Activated CD4-positive, alpha-beta T cell treated with anti-CD3 and anti-CD28 coated beads, Interleukin-2, amount 10 ng/mL, durations not matched to agents 7 days and 5 days (primary cell): ENCODE measurements around the gene ARMH3. TPM values are rescaled to one million over a fixed set of nuclear protein-coding genes. Genes with fewer than 3 reads are reported as not detected.

Experiments
- CTCF ChIA-PET: fragments of 350-600 bp; sonication (Branson Sonifier 250); formaldehyde crosslinking; loops from one replicate; lab custom pipeline; 2021; ENCODE audit warnings: antibody characterized with exemption; lab: Charles Lee
- POLR2A ChIA-PET: fragments of 350-600 bp; sonication (Branson Sonifier 250); formaldehyde crosslinking; loops from one replicate; lab custom pipeline; 2021; ENCODE audit warnings: antibody characterized with exemption; lab: Charles Lee
- DNase-seq: peaks from one replicate; pipeline ENCODE4 v3.0.0-alpha.2; 2020
- H3K27ac Mint-ChIP-seq: one replicate; pipeline ENCODE4 v1.8.0; 2021; ENCODE audit warnings: mild to moderate bottlenecking, moderate library complexity, mixed read lengths
- H3K27me3 Mint-ChIP-seq: one replicate; pipeline ENCODE4 v1.8.0; 2021; ENCODE audit warnings: mixed read lengths
- H3K36me3 Mint-ChIP-seq: one replicate; pipeline ENCODE4 v1.8.0; 2021; ENCODE audit warnings: low read depth, mixed read lengths
- H3K4me1 Mint-ChIP-seq: one replicate; pipeline ENCODE4 v1.8.0; 2021; ENCODE audit warnings: mixed read lengths
- H3K4me3 Mint-ChIP-seq: one replicate; pipeline ENCODE4 v1.8.0; 2021; ENCODE audit warnings: mild to moderate bottlenecking, moderate library complexity, mixed read lengths
- H3K9me3 Mint-ChIP-seq: one replicate; pipeline ENCODE4 v1.8.0; 2021; ENCODE audit warnings: mixed read lengths
- total RNA-seq, 2 experiments: library from RNA; stranded (reverse); gene quantifications; one replicate each; pipeline ENCODE4 v1.2.3, GENCODE V29; 2021

ARMH3 gene
- total RNA-seq, 2 experiments from 2014 or later: 22.1 to 23.6 TPM

DNA sequence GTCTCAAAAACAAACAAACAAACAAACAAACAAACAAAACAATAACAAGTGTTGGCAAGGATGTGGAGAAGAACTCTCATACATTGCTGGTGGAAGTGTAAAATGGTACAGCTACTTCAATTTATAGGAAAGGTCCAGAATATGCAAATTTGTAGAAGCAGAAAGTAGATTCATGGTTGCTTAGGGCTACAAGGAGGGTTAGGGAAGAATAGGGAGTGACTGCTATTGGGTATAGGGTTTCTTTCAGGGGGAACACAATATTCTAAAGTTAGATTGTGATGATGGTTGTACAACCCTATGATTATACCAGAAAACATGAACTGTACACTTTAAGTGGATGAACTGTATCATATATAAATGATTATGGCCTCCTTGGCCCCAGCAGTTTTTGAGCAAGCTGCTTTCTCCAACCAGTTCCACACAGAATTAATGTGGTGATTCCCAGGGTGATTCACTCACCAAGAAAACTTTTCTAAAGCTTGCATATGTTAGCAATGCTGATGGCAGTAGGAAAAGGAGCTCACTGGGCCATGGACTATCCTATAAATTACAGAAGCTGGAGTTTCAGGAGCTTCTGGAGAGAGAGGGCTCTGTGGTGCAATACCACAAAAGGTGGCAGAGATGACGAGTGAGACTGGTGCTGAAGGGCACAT is 159.6 kb downstream of the ARMH3 start:
- Mint-ChIP-seq H3K4me3 (no peak overlapping the region), H3K36me3 (no peaks in the 10 kb centered on the region), H3K27ac (no peak overlapping the region), H3K27me3 (no peaks in the 10 kb centered on the region), H3K4me1 (no peaks in the 10 kb centered on the region), H3K9me3 (no peaks in the 10 kb centered on the region)
- no peak for DNase-seq
- POLR2A ChIA-PET: no interaction called here
- CTCF ChIA-PET: interaction anchor here (1.4 kb wide), 1 partner anchor 8 kb away, joined by 6 read pairs; no protein-coding TSS in a partner anchor

DNA sequence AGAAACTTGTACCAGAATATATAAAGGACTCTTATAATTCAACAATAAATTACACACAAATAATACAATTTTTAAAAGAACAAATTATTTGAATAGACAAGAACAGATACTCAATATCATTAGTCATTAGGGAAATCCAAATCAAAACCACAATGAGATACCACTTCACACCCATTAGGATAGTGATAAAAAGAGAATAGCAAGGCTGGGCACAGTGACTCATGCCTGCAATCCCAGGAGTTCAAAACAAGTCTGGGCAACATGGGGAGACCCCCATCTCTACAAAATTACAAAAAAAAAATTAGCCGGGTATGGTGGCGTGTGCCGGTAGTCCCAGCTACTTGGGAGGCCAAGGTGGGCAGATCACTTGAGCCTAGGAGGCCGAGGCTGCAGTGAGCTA is 160.2 kb downstream of the ARMH3 start:
- Mint-ChIP-seq H3K36me3 (no peaks in the 10 kb centered on the region), H3K9me3 (no peaks in the 10 kb centered on the region), H3K27me3 (no peaks in the 10 kb centered on the region), H3K4me3 (no peak overlapping the region), H3K4me1 (no peaks in the 10 kb centered on the region), H3K27ac (no peak overlapping the region)
- ChIA-PET CTCF (no interaction called here), POLR2A (no interaction called here)
- no peak for DNase-seq

DNA sequence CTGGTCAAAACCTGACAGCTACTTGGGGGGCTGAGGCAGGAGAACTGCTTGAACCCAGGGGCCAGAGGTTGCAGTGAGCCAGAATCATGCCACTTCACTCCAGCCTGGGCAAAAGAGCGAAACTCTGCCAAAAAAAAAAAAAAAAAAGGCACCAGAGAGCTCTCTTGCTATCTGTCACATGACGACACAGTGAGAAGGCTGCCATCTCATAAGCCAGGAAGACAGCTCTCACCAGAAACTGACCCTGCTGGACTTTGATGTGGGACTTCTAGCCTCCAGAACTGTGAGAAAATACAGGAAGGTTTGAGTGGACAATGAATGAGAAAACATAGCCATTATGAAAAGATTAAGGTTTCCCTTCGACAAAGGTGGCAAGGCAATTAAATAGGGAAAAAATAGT is 161.2 kb downstream of the ARMH3 start:
- POLR2A ChIA-PET: no interaction called here
- no peak for DNase-seq
- H3K27me3 Mint-ChIP-seq: no peaks in the 10 kb centered on the region
- CTCF ChIA-PET: no interaction called here
- no peaks in the 10 kb centered on the region for H3K4me1 Mint-ChIP-seq
- no peaks in the 10 kb centered on the region for H3K36me3 Mint-ChIP-seq
- H3K27ac Mint-ChIP-seq: no peak overlapping the region
- H3K4me3 Mint-ChIP-seq: no peak overlapping the region
- no peaks in the 10 kb centered on the region for H3K9me3 Mint-ChIP-seq

DNA sequence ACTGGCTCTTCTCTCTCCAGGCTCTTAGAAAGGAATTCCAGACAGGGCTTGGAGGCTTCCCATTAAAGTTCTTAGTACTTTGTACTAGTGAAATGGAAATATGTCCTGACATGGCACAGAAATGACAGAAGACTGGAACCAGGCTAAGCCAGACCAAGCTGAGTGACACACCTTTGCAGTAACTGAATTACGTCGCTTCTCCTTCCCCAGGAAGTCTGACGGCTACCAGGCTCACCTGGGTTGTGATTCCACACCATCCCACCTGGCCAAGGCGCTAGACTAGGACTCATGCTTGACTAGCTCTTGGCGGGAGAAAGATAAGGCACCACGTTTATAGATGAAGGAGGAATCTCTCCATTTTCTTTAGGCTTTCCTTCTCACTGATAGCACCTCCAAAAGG is 161.7 kb downstream of the ARMH3 start:
- no peaks in the 10 kb centered on the region for H3K9me3 Mint-ChIP-seq
- H3K36me3 Mint-ChIP-seq: no peaks in the 10 kb centered on the region
- no peak overlapping the region for H3K27ac Mint-ChIP-seq
- H3K4me1 Mint-ChIP-seq: peaks cover 2% of the 10 kb centered on the region
- CTCF ChIA-PET: no interaction called here
- DNase-seq: no peak
- no peaks in the 10 kb centered on the region for H3K27me3 Mint-ChIP-seq
- POLR2A ChIA-PET: no interaction called here
- H3K4me3 Mint-ChIP-seq: no peak overlapping the region

DNA sequence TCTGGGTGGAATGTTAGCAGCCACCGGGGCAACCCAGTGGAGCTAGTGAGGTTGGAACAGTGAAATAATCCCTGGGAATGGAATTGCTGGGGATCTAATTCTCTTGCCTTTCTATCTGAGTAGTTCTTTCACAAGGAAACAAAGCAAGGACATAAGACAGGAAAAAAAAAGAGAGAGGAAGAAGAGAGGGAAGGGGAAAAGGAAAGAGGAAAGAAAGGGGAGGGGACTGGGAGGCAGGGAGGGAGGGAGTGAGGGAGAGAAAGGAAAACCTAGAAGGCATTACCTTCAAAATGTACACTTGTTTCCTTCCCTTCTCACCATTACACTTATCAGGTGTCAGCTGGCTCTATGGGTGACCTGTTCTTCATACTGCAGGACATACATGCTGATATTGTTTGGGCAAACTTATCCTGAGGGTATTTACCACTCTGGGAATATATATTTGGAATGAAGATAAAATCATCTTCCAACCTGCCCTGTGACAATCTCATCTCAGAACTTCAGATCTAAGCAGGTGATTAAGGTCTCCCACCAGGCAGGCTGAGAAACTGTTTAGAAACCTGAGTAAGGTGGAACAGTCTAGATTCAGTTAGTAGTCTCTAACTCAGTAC is 162.4 kb downstream of the ARMH3 start:
- DNase-seq: no peak
- Mint-ChIP-seq H3K27me3 (no peaks in the 10 kb centered on the region), H3K27ac (no peak overlapping the region), H3K9me3 (no peaks in the 10 kb centered on the region), H3K4me1 (peaks cover 4% of the 10 kb centered on the region), H3K36me3 (no peaks in the 10 kb centered on the region), H3K4me3 (no peak overlapping the region)
- POLR2A ChIA-PET: no interaction called here
- CTCF ChIA-PET: interaction anchor here (0.7 to 1.4 kb wide), 4 partner anchors 53 to 338 kb away, joined by 3 to 5 read pairs (median 4); no protein-coding TSS in a partner anchor

DNA sequence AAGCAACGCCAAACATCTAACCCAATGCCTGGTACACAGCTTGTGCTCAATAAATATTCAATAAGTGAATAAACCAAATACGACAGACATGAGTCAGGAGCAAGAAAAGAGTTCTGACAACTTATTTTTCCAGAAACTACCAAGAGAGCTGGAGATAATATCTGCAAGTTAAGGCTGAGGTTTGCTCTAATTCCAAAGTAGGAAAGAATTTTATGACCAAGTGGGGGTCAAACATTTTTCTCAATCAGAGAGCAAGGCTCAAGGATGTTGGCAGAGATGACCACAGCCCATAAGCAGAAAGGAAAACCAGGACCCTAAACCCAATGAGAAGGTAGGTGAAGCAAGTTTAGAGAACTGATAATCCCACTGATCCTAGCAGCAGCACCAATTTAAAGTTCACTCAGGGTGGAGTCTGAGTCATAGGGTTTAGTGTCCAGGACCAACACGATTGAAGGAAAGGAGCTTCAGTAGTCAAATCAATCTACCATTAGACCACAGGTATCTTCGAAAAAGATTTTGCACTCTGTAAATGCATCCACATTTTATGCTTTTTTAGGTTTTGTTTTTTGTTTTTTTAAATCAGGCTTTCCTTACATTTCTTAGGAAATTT is 163.1 kb downstream of the ARMH3 start:
- Mint-ChIP-seq H3K27me3 (no peaks in the 10 kb centered on the region), H3K36me3 (no peaks in the 10 kb centered on the region), H3K27ac (no peak overlapping the region), H3K4me3 (no peak overlapping the region), H3K4me1 (peaks cover 6% of the 10 kb centered on the region), H3K9me3 (no peaks in the 10 kb centered on the region)
- ChIA-PET CTCF (interaction anchor here (0.5 to 1.4 kb wide), 4 partner anchors 52 to 202 kb away, joined by 3 to 5 read pairs (median 4); no protein-coding TSS in a partner anchor), POLR2A (no interaction called here)
- no peak for DNase-seq

DNA sequence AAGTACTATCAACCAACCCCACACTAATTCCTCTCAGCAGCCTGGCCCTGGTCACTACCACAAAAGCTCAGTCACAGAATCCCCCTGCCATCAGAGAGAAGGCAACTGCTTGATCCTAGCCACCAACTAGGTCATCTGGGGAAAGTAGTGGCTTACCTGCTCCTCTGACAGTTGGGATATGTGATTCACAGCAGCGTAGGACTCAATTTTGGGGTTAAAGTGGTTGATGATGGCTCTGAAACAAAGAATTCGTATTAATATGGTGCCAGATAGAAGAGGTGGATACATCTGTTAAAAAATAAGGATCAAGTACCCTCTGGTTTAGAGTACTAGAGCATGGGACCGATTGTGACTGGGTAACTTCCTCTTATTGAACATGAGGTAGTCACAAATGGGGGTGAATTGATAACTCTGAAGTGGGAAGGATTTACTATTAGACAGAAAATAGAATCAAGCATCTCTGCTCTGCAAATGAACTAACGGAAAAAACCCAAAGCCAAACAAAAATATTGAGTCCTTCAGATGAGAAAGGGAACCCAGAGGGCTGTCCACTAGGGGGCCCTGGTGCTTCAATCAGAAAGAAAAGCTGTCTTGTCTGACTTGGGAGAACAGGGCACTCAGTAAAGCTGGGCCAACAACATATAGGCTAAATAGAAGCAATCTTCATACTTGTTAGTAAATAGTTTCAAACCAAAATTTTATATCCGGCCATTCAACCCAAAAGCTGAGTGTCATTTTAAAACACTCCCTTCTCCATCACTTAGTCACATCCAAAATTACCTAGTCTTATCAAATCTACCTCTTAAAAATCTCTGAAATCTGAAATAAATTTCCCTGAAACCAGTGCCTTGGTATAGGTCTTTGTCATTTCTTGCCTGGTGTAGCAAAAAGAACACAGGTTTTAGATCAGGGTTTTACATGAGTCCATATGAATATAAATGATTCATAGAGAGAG is 166.4 kb downstream of the ARMH3 start:
- H3K27ac Mint-ChIP-seq: peak overlapping the region; percentile 70
- H3K27me3 Mint-ChIP-seq: no peaks in the 10 kb centered on the region
- ChIA-PET CTCF (interaction anchor here (0.6 to 3.3 kb wide), 14 partner anchors 8 to 184 kb away, joined by 3 to 21 read pairs (median 5); no protein-coding TSS in a partner anchor), POLR2A (no interaction called here)
- H3K4me1 Mint-ChIP-seq: peaks cover 6% of the 10 kb centered on the region
- H3K9me3 Mint-ChIP-seq: no peaks in the 10 kb centered on the region
- peaks cover 3% of the 10 kb centered on the region for H3K36me3 Mint-ChIP-seq
- DNase-seq: peak; percentile 82
- H3K4me3 Mint-ChIP-seq: no peak overlapping the region

DNA sequence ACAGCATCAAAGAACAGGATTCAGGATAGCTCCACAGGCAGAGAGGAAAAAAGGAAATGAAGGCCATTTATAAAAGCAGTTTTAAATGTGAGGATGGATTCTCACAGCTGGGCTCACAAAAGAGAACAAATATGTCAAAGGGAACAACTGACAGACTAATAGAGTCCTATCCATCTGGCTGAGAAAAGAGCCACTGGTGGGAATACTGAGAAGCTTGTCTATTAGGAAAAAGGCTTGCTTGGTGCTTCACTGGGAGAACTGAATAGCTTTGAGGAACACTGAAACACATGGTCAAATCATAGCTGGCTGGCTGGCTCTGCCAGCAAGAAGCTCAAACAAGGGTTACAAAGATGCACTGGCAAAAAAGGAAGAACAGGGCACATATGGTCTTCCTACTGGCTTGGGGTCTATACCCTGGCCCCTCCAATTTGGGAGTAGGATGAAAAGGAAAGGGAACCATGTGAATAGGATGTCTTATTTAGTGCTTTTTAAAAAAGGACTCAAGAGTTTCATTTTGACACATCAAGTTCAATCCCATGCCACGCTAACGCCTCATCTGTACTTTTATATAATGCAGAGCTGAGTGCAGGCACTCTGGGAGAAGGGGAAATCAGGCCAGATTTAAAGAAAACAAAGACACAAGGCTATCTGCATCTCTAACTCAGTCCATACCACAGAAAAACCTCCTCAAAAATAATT is 167.6 kb downstream of the ARMH3 start:
- H3K4me1 Mint-ChIP-seq: peaks cover 6% of the 10 kb centered on the region
- DNase-seq: no peak
- POLR2A ChIA-PET: no interaction called here
- CTCF ChIA-PET: interaction anchor here (1.2 to 3.3 kb wide), 7 partner anchors 8 to 122 kb away, joined by 3 to 21 read pairs (median 7); no protein-coding TSS in a partner anchor
- H3K4me3 Mint-ChIP-seq: no peak overlapping the region
- H3K27me3 Mint-ChIP-seq: no peaks in the 10 kb centered on the region
- H3K36me3 Mint-ChIP-seq: peaks cover 3% of the 10 kb centered on the region
- H3K9me3 Mint-ChIP-seq: no peaks in the 10 kb centered on the region
- no peak overlapping the region for H3K27ac Mint-ChIP-seq

DNA sequence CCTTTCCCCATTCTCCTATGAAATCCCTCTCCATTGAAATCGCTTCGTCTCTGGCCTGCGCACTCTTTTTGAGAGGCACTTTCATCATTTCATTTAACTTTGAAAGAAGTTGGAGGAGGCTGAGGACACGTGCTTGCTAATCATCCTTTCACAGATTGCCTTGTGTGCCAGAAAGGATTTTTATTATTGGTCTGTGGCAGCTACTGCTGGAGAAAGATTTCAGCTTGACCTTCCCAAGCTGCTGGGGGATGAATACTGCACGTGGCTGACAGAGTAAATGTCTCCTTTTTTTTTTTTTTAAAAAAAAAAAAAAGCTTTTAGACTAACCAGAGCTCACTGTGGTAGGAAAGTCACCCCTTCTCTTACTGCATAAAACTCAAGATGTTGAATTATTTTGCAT is 168.2 kb downstream of the ARMH3 start:
- POLR2A ChIA-PET: no interaction called here

DNA sequence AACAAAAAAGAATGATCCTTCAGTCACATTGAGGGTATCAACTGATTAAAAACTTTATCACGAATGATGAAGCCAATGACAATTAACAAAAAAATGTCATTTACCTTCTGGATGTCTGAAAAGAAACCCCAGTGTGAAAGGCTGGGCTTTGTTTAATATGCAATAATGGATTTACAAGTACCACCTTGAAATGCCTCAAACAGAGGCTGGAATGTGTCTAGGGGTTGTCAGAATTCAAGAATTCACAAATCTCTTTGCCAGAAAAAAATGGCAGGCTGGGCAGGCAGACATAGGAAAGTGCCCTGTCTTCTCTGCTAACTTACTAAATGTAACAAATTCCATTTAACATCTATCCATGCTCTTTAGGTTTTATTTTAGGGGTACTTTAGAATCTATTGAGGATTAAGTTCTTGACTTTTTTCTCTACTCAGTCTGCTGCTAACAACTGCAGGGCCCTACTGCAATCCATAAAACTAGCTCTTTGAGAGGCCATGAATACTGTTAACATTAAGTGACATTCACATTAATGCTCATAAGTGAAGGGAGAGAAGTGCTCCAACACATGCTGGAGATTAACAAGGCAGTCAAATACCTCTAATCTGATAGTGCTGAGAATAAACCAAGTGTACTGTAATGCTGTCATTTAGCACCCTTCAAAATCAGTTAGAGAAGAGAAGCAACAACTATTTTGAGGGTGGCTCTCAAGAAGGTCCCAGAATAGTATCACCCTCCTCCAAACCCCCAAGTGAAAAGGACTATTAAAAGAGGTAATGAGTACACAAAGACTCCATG is 169.3 kb downstream of the ARMH3 start:
- Mint-ChIP-seq H3K4me1 (peaks cover 6% of the 10 kb centered on the region), H3K9me3 (no peaks in the 10 kb centered on the region), H3K27me3 (no peaks in the 10 kb centered on the region), H3K4me3 (no peak overlapping the region), H3K36me3 (peaks cover 3% of the 10 kb centered on the region), H3K27ac (no peak overlapping the region)
- CTCF ChIA-PET: interaction anchor here (0.6 to 1.8 kb wide), 4 partner anchors 12 to 123 kb away, joined by 4 to 5 read pairs (median 4); no protein-coding TSS in a partner anchor
- POLR2A ChIA-PET: no interaction called here
- DNase-seq: no peak

More for the DNA sequence above, 168.2 kb downstream of the ARMH3 start:
- H3K9me3 Mint-ChIP-seq: no peaks in the 10 kb centered on the region
- CTCF ChIA-PET: interaction anchor here (1.2 to 3.3 kb wide), 6 partner anchors 10 to 122 kb away, joined by 3 to 21 read pairs (median 6); no protein-coding TSS in a partner anchor
- peaks cover 3% of the 10 kb centered on the region for H3K36me3 Mint-ChIP-seq
- H3K27me3 Mint-ChIP-seq: no peaks in the 10 kb centered on the region
- no peak for DNase-seq
- no peak overlapping the region for H3K27ac Mint-ChIP-seq
- no peak overlapping the region for H3K4me3 Mint-ChIP-seq
- peaks cover 6% of the 10 kb centered on the region for H3K4me1 Mint-ChIP-seq

DNA sequence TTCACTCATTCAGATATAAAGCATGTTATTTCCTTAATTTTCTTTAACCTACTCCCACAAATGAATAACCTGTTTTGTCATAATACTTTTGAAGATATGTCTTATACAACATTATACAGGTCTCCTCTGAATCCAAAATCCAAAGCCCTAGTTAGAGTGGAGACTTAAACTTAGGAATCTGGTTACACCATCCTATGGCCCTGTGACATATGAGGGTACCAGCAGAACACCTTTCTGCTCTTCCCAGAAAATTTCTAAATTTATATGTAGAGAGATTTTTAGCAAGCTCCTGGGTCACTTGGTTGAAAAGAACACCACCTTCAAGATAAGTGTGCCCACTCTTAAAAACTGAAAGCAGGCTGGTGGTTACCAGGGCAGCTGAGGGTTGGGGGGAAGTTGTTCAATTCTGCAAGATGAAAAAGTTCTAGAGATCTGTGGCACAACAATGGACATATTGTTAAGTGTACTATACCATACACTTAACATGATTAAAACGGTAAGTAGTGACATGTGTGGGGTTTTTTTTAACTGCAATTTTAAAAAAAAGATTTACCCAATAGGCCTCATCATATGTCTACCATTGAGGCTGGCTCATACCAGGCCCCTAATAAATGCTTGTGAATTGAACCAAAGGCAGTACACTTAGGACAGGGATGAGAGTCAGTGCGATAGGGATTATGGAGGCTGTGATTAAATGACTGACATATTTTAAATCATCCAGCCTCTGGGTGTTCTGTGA is 174.8 kb downstream of the ARMH3 start:
- H3K27me3 Mint-ChIP-seq: no peaks in the 10 kb centered on the region
- CTCF ChIA-PET: interaction anchor here (0.6 to 1.6 kb wide), 5 partner anchors 8 to 1260 kb away, joined by 3 to 7 read pairs (median 4); no protein-coding TSS in a partner anchor
- DNase-seq: no peak
- POLR2A ChIA-PET: no interaction called here
- no peak overlapping the region for H3K27ac Mint-ChIP-seq
- no peaks in the 10 kb centered on the region for H3K9me3 Mint-ChIP-seq
- peaks cover 3% of the 10 kb centered on the region for H3K36me3 Mint-ChIP-seq
- H3K4me3 Mint-ChIP-seq: no peak overlapping the region
- H3K4me1 Mint-ChIP-seq: peaks cover 4% of the 10 kb centered on the region
